Measurements from ENCODE around the gene OLFM2. TPM values are rescaled to one million over a fixed set of nuclear protein-coding genes. Genes with fewer than 3 reads are reported as not detected.
A peak's percentile ranks its signal among the peaks of the same experiment; 100 is the strongest.

Gene OLFM2
- total RNA-seq, 1 experiment from 2014 or later: 19.9 TPM

- H3K9ac ChIP-seq (ENCODE audit: low read length): peak overlapping the region; percentile 76
- H3K27me3 ChIP-seq (ENCODE audit: insufficient read depth, low read length): no peaks in the 10 kb centered on the region
- peaks cover 4 to 18% of the 10 kb centered on the region in 2 experiments; a peak in 3 of 4 replicates for H3K4me1 ChIP-seq (ENCODE audit: control insufficient read depth in 1 of 2, insufficient read depth in 2 of 2, low read length in 2 of 2)
- ChIA-PET RAD21 (ENCODE audit: low non-redundant PET in 1 of 2, low total read pairs in 2 of 2, uncharacterized antibody in 2 of 2, unreplicated experiment in 2 of 2) (no interaction called here), CTCF (interaction anchor here (1.3 kb wide), 1 partner anchor 214 kb away, joined by 4 read pairs; no protein-coding TSS in a partner anchor), POLR2A (no interaction called here)
- peaks cover 31% of the 10 kb centered on the region for H3K79me2 ChIP-seq (ENCODE audit: insufficient read depth, low read length)
- no TSS peak for BruUV-seq (replicated peaks)
- peaks cover 3% of the 10 kb centered on the region; the same call in 1 of the 2 replicates for H4K20me1 ChIP-seq (ENCODE audit: insufficient read depth)
- H3K4me2 ChIP-seq (ENCODE audit: low read length): peak overlapping the region; percentile 97
- intact Hi-C loops (cut with micrococcal nuclease): loop anchor here (1.0 kb wide), 1 partner anchor 12 kb away; no protein-coding TSS in a partner anchor
- no peak overlapping the region for H2AFZ ChIP-seq (ENCODE audit: low read depth, low read length, poor library complexity, severe bottlenecking)
- TF ChIP-seq ZNF274 (IDR thresholded peaks at IDR 0.05; ENCODE audit: low read depth, low read length) (no peak), RAD21 (IDR thresholded peaks at IDR 0.05; ENCODE audit: low read depth) (no peak), SIN3A (IDR thresholded peaks at IDR 0.05; ENCODE audit: low read depth) (no peak), ZFX (IDR thresholded peaks at IDR 0.05) (peak; percentile 47; the same call in 1 of the 2 replicates)
- peak overlapping the region; percentile 94 to 96 for H3K4me3 ChIP-seq (replicated peaks in 1 of 2; ENCODE audit: low read depth in 1 of 2, low read length in 2 of 2)
- H3K9me2 ChIP-seq (ENCODE audit: insufficient read depth): no peaks in the 10 kb centered on the region
- no peaks in the 10 kb centered on the region for H3K9me3 ChIP-seq (ENCODE audit: control insufficient read depth in 1 of 2, insufficient read depth in 1 of 2, low read depth in 1 of 2, low read length in 2 of 2)
- DNase-seq (ENCODE audit: low read depth, low spot score) (no peak), ATAC-seq (peak; percentile 24)
- H3K36me3 ChIP-seq (ENCODE audit: control insufficient read depth in 1 of 2, insufficient read depth in 2 of 2, low read length in 2 of 2): peaks cover 8 to 9% of the 10 kb centered on the region in 2 experiments; a peak in 3 of 4 replicates
- H3K27ac ChIP-seq (ENCODE audit: low read depth, low read length): peak overlapping the region; percentile 56; the same call in 1 of the 2 replicates
Measured at GRCh38 chr19:9835507-9835949, 100.8 kb downstream of the OLFM2 start.

DNA sequence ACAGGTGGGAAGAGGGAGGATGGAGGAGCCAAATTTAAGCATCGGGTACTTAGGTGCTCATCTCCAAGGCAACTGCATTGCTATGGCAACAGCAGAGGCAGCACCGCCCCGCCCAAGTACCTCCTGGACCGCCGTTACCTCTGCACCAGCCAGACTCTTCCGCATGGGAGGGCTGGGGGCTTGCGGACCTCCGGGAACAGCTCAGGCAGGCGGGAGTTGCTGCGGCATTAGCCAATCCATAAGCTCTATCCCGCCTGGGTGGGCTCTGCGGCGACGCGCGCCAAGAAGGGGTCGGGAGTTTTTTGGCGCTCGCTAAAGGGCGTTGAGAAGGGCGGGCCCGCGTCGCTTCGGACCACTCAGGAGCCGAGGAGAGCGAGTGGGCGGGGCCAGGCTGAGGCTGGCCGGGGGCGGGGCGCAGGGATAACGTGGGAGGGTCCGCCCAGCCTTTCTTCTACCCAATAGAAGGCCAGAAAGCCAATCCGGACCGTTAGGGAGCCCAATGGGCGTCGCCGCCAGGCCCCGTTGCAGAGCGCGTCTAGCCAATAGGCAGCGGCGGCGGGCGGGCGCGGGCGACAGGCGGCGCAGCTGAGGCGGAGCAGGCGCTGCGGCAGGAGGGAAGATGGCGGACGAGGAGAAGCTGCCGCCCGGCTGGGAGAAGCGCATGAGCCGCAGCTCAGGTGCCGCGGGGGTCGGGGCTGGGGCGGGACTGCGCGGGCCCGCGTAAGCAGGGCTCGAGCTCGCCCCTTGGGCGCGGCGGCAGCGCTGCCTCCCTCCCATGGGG lies 101.4 kb downstream of the OLFM2 start, which contains the start of gene PIN1:
Gene PIN1, plus strand, starts transcription at position 593 of the 781 bp plus-strand sequence. Its CDS starts 27 bp downstream, at position 620.
- peak within 1 kb of the TSS; percentile 56; the same call in 1 of the 2 replicates for H3K27ac ChIP-seq (ENCODE audit: low read depth, low read length)
- DNase-seq (ENCODE audit: low read depth, low spot score) (peak; percentile 95), ATAC-seq (peak; percentile 97)
- no peak within 1 kb of the TSS for H2AFZ ChIP-seq (ENCODE audit: low read depth, low read length, poor library complexity, severe bottlenecking)
- intact Hi-C loops (cut with micrococcal nuclease): loop anchor here (1.0 kb wide), 1 partner anchor 12 kb away; no protein-coding TSS in a partner anchor
- CTCF ChIA-PET: interaction anchor here (1.3 kb wide), 1 partner anchor 213 kb away, joined by 4 read pairs; no protein-coding TSS in a partner anchor
- RAD21 ChIA-PET (ENCODE audit: low non-redundant PET in 1 of 2, low total read pairs in 2 of 2, uncharacterized antibody in 2 of 2, unreplicated experiment in 2 of 2): no interaction called here
- peak within 1 kb of the TSS; percentile 94 to 96 for H3K4me3 ChIP-seq (replicated peaks in 1 of 2; ENCODE audit: low read depth in 1 of 2, low read length in 2 of 2)
- peaks cover 4 to 18% of the 10 kb centered on the region in 2 experiments; a peak in 3 of 4 replicates for H3K4me1 ChIP-seq (ENCODE audit: control insufficient read depth in 1 of 2, insufficient read depth in 2 of 2, low read length in 2 of 2)
- no peaks in the 10 kb centered on the region for H3K9me2 ChIP-seq (ENCODE audit: insufficient read depth)
- peaks cover 37% of the 10 kb centered on the region for H3K79me2 ChIP-seq (ENCODE audit: insufficient read depth, low read length)
- H3K9me3 ChIP-seq (ENCODE audit: control insufficient read depth in 1 of 2, insufficient read depth in 1 of 2, low read depth in 1 of 2, low read length in 2 of 2): no peaks in the 10 kb centered on the region
- H3K9ac ChIP-seq (ENCODE audit: low read length): peak within 1 kb of the TSS; percentile 76
- peaks cover 3% of the 10 kb centered on the region; the same call in 1 of the 2 replicates for H4K20me1 ChIP-seq (ENCODE audit: insufficient read depth)
- peak within 1 kb of the TSS; percentile 97 for H3K4me2 ChIP-seq (ENCODE audit: low read length)
- BruUV-seq (replicated peaks): no TSS peak
- POLR2A ChIA-PET: no interaction called here
- H3K27me3 ChIP-seq (ENCODE audit: insufficient read depth, low read length): no peaks in the 10 kb centered on the region
- peaks cover 11 to 12% of the 10 kb centered on the region in 2 experiments; a peak in 3 of 4 replicates for H3K36me3 ChIP-seq (ENCODE audit: control insufficient read depth in 1 of 2, insufficient read depth in 2 of 2, low read length in 2 of 2)
- no peak for TF ChIP-seq REST (IDR thresholded peaks at IDR 0.05; ENCODE audit: low read depth)
- no peak for TF ChIP-seq FOSL1 (IDR thresholded peaks at IDR 0.05; ENCODE audit: low read depth)
- TF ChIP-seq RAD21 (IDR thresholded peaks at IDR 0.05; ENCODE audit: low read depth): no peak
- no peak for TF ChIP-seq SIN3A (IDR thresholded peaks at IDR 0.05; ENCODE audit: low read depth)
- TF ChIP-seq, protein P1, sequence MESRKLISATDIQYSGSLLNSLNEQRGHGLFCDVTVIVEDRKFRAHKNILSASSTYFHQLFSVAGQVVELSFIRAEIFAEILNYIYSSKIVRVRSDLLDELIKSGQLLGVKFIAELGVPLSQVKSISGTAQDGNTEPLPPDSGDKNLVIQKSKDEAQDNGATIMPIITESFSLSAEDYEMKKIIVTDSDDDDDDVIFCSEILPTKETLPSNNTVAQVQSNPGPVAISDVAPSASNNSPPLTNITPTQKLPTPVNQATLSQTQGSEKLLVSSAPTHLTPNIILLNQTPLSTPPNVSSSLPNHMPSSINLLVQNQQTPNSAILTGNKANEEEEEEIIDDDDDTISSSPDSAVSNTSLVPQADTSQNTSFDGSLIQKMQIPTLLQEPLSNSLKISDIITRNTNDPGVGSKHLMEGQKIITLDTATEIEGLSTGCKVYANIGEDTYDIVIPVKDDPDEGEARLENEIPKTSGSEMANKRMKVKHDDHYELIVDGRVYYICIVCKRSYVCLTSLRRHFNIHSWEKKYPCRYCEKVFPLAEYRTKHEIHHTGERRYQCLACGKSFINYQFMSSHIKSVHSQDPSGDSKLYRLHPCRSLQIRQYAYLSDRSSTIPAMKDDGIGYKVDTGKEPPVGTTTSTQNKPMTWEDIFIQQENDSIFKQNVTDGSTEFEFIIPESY (IDR thresholded peaks at IDR 0.05; ENCODE audit: extremely low read depth, insufficient replicate concordance, low read length): no peak
- TF ChIP-seq EZH2 (IDR thresholded peaks at IDR 0.05): no peak
- no peak for TF ChIP-seq ZFX (IDR thresholded peaks at IDR 0.05)
- no peak for TF ChIP-seq ATF3 (IDR thresholded peaks at IDR 0.05)
- peak; percentile 89 for TF ChIP-seq EGR1 (IDR thresholded peaks at IDR 0.05; ENCODE audit: low read depth)
- peak; percentile 72 for TF ChIP-seq POLR2AphosphoS5 (IDR thresholded peaks at IDR 0.05; ENCODE audit: low read depth, low read length)
- TF ChIP-seq ELF1 (IDR thresholded peaks at IDR 0.05; ENCODE audit: borderline replicate concordance, low read depth): no peak; the same call in 1 of the 2 replicates
